KMS-11 (cell line): ENCODE measurements around the gene CHORDC1.

Source experiments
- H2AFZ ChIP-seq: fragments of 200-600 bp; sonication (generic); 2 replicates; pipeline ENCODE4 v1.6.1; 2016; ENCODE audit warnings: antibody characterized with exemption, mixed run types, low read depth
- H3K27ac ChIP-seq: fragments of 200-600 bp; sonication (generic); 2 replicates; pipeline ENCODE4 v1.6.1; 2016; ENCODE audit warnings: mild to moderate bottlenecking, mixed run types
- H3K27me3 ChIP-seq: fragments of 200-600 bp; sonication (generic); 2 replicates; pipeline ENCODE4 v1.6.1; 2017; ENCODE audit warnings: mild to moderate bottlenecking, low read depth, mixed run types, moderate library complexity; ENCODE audit not compliant: insufficient read depth
- H3K36me3 ChIP-seq: fragments of 200-600 bp; sonication (generic); 2 replicates; pipeline ENCODE4 v1.6.1; 2017; ENCODE audit warnings: mild to moderate bottlenecking, mixed run types; ENCODE audit not compliant: insufficient read depth
- H3K4me1 ChIP-seq: fragments of 200-600 bp; sonication (generic); 2 replicates; pipeline ENCODE4 v1.6.1; 2016; ENCODE audit warnings: mild to moderate bottlenecking, low read depth, mixed run types; ENCODE audit not compliant: poor library complexity, severe bottlenecking
- H3K4me2 ChIP-seq: fragments of 200-600 bp; sonication (generic); 2 replicates; pipeline ENCODE4 v1.7.0; 2016; ENCODE audit warnings: mild to moderate bottlenecking, mixed run types
- H3K4me3 ChIP-seq: fragments of 200-600 bp; sonication (generic); IDR thresholded peaks from 2 replicates; pipeline ENCODE4 v1.6.1; 2017; ENCODE audit warnings: low read depth, low read length, mixed read lengths; ENCODE audit not compliant: insufficient read depth
- H3K79me2 ChIP-seq: fragments of 200-600 bp; sonication (generic); 2 replicates; pipeline ENCODE4 v1.6.1; 2016; ENCODE audit warnings: low read depth, mixed run types; ENCODE audit not compliant: insufficient read depth
- H3K9ac ChIP-seq: fragments of 200-600 bp; sonication (generic); 2 replicates; pipeline ENCODE4 v1.6.1; 2016; ENCODE audit warnings: mild to moderate bottlenecking, mixed run types
- H4K20me1 ChIP-seq: fragments of 200-600 bp; sonication (generic); 2 replicates; pipeline ENCODE4 v1.6.1; 2016; ENCODE audit warnings: mild to moderate bottlenecking, mixed run types; ENCODE audit not compliant: insufficient read depth
- TF ChIP-seq, protein P1 (sequence below): fragments of 200-600 bp; sonication (generic); conservative IDR thresholded peaks from 2 replicates; pipeline ENCODE4 v1.6.1; 2017; ENCODE audit warnings: low read depth, mild to moderate bottlenecking, antibody characterized with exemption, low read length, moderate library complexity, mixed read lengths

CHORDC1 gene

GRCh38 chr11:90204407-90204806, 18.4 kb downstream of the CHORDC1 start:
- Histone ChIP-seq H2AFZ (no peak overlapping the region), H3K4me3 (no peak overlapping the region), H3K9ac (no peak overlapping the region), H3K4me1 (peaks cover 11% of the 10 kb centered on the region), H3K27ac (no peak overlapping the region), H3K4me2 (no peak overlapping the region), H3K27me3 (no peaks in the 10 kb centered on the region), H3K36me3 (no peaks in the 10 kb centered on the region), H4K20me1 (no peaks in the 10 kb centered on the region), H3K79me2 (no peaks in the 10 kb centered on the region)
- TF ChIP-seq, protein P1, sequence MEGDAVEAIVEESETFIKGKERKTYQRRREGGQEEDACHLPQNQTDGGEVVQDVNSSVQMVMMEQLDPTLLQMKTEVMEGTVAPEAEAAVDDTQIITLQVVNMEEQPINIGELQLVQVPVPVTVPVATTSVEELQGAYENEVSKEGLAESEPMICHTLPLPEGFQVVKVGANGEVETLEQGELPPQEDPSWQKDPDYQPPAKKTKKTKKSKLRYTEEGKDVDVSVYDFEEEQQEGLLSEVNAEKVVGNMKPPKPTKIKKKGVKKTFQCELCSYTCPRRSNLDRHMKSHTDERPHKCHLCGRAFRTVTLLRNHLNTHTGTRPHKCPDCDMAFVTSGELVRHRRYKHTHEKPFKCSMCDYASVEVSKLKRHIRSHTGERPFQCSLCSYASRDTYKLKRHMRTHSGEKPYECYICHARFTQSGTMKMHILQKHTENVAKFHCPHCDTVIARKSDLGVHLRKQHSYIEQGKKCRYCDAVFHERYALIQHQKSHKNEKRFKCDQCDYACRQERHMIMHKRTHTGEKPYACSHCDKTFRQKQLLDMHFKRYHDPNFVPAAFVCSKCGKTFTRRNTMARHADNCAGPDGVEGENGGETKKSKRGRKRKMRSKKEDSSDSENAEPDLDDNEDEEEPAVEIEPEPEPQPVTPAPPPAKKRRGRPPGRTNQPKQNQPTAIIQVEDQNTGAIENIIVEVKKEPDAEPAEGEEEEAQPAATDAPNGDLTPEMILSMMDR: no peak

- Histone ChIP-seq H2AFZ (no peak overlapping the region), H3K4me1 (peaks cover 11% of the 10 kb centered on the region), H4K20me1 (no peaks in the 10 kb centered on the region), H3K36me3 (no peaks in the 10 kb centered on the region), H3K4me3 (no peak overlapping the region), H3K9ac (no peak overlapping the region), H3K79me2 (no peaks in the 10 kb centered on the region), H3K4me2 (no peak overlapping the region), H3K27me3 (no peaks in the 10 kb centered on the region), H3K27ac (no peak overlapping the region)
- TF ChIP-seq, protein P1: no peak
Observed at GRCh38 chr11:90202342-90202741, 20.5 kb downstream of the CHORDC1 start.

DNA sequence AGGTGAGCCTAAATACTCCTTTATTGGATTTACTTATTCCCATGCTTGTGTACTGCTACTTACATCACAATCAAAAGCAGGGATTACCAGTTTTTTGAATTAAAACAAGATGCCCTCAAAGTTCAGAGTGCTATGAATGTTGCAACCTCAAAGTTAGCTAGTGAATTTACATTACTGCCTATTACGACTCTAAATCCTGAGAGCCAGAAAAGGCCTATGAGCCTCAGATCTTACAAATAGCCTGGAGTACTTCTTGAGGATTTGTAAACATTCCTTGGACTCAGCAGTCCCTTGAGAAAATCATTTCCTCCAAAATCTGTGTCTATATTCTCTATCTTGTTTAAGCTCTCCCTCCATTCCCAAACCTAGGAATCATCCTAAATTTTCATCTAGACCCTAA, 25.5 kb downstream of the CHORDC1 start:
- Histone ChIP-seq H3K4me1 (no peaks in the 10 kb centered on the region), H3K4me2 (no peak overlapping the region), H2AFZ (no peak overlapping the region), H3K36me3 (no peaks in the 10 kb centered on the region), H3K79me2 (no peaks in the 10 kb centered on the region), H3K27me3 (no peaks in the 10 kb centered on the region), H3K4me3 (no peak overlapping the region), H4K20me1 (no peaks in the 10 kb centered on the region), H3K27ac (no peak overlapping the region), H3K9ac (no peak overlapping the region)
- TF ChIP-seq, protein P1: no peak

- Histone ChIP-seq H3K27me3 (no peaks in the 10 kb centered on the region), H3K27ac (no peak overlapping the region), H3K36me3 (no peaks in the 10 kb centered on the region), H4K20me1 (no peaks in the 10 kb centered on the region), H3K4me2 (no peak overlapping the region), H3K4me1 (no peaks in the 10 kb centered on the region), H2AFZ (no peak overlapping the region), H3K9ac (no peak overlapping the region), H3K4me3 (no peak overlapping the region), H3K79me2 (no peaks in the 10 kb centered on the region)
- TF ChIP-seq, protein P1: no peak
Observed at GRCh38 chr11:90192869-90193582, 29.8 kb downstream of the CHORDC1 start.
